ENCODE measurements around the gene ZBTB8A.

ZBTB8A gene

DNA sequence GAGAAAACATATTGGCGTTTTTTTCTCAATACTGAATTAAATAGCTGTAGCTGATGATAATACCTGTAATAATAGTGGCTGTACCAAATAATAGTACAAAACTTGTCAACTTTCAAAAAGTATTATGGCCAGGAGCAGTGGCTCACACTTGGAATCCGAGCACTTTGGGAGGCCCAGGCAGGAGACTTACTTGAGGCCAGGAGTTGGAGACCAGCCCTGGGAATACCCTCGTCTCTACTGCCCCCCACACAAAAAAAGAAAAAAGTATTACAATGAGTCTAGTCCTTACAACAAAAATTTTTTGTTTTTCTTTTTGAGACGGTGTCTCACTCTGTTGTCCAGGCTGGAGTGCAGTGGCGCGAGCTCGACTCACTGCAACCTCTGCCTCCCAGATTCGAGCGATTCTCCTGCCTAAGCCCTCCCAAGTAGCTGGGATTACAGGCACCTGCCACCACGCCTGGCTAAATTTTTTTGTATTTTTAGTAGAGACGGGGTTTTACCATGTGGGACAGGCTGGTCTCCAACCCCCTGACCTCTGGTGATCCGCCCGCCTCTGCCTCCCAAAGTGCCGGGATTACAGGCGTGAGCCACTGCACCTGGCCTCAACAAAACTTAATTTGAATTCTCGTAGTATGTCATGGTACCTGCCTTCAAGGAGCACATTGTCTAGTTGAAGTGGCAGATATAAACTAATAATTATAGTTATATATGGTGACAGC is 113.2 kb downstream of the ZBTB8A start:
- no peak for DNase-seq (ENCODE audit: low read depth in 1 of 2, low spot score in 1 of 2)
